Dendritic cell treated with granulocyte-macrophage colony-stimulating factor and Interleukin-4, amounts not matched to agents 40 ng/mL and 50 ng/mL, for 4 days (primary cell): ENCODE measurements around the gene RYR2.

ENCODE experiments used
- H3K27ac Mint-ChIP-seq: one replicate; pipeline ENCODE4 v1.8.0; 2022; ENCODE audit warnings: mild to moderate bottlenecking, mixed read lengths
- H3K27me3 Mint-ChIP-seq: one replicate; pipeline ENCODE4 v1.8.0; 2022; ENCODE audit warnings: mild to moderate bottlenecking, mixed read lengths
- H3K36me3 Mint-ChIP-seq: one replicate; pipeline ENCODE4 v1.8.0; 2022; ENCODE audit warnings: low read depth, mixed read lengths
- H3K4me1 Mint-ChIP-seq: one replicate; pipeline ENCODE4 v1.8.0; 2022; ENCODE audit warnings: low read depth, mixed read lengths
- H3K4me3 Mint-ChIP-seq: one replicate; pipeline ENCODE4 v1.8.0; 2022; ENCODE audit warnings: mild to moderate bottlenecking, moderate library complexity, mixed read lengths
- H3K9me3 Mint-ChIP-seq: one replicate; pipeline ENCODE4 v1.8.0; 2022; ENCODE audit warnings: mixed read lengths
- intact Hi-C: fragments of 100-400 bp; cut with micrococcal nuclease; formaldehyde crosslinking; loops from one replicate; pipeline ENCODE4 v1.15.0; 2022

RYR2 gene

GRCh38 chr1:237740846-237741245 is 698.9 kb downstream of the RYR2 start:
- no peaks in the 10 kb centered on the region for H3K27me3 Mint-ChIP-seq
- no peaks in the 10 kb centered on the region for H3K4me1 Mint-ChIP-seq
- no peak overlapping the region for H3K4me3 Mint-ChIP-seq
- no peaks in the 10 kb centered on the region for H3K9me3 Mint-ChIP-seq
- no peak overlapping the region for H3K27ac Mint-ChIP-seq
- intact Hi-C loops = no loop called here
- H3K36me3 Mint-ChIP-seq = no peaks in the 10 kb centered on the region

DNA sequence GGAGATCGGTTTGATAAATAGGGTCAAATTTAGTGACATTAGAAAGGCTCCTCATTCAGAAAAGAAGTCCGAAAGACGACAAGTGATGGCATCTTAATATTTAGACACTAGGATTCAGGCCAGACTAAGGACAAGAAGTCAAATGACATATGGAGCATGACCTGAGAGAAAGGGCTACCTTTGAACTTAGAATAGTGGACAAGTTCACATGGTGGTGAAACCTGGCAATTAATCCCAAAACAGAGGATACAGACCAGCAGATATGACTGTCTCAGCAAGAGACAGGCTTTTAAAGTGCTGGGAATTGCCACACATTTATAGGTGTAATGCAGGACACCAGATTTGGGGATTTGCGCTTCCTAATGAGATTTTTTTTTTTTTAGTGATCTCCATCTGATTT is 703.6 kb downstream of the RYR2 start:
- Mint-ChIP-seq H3K4me3 (no peak overlapping the region), H3K9me3 (no peaks in the 10 kb centered on the region), H3K4me1 (no peaks in the 10 kb centered on the region), H3K27ac (no peak overlapping the region), H3K27me3 (no peaks in the 10 kb centered on the region), H3K36me3 (no peaks in the 10 kb centered on the region)
- intact Hi-C loops = no loop called here

DNA sequence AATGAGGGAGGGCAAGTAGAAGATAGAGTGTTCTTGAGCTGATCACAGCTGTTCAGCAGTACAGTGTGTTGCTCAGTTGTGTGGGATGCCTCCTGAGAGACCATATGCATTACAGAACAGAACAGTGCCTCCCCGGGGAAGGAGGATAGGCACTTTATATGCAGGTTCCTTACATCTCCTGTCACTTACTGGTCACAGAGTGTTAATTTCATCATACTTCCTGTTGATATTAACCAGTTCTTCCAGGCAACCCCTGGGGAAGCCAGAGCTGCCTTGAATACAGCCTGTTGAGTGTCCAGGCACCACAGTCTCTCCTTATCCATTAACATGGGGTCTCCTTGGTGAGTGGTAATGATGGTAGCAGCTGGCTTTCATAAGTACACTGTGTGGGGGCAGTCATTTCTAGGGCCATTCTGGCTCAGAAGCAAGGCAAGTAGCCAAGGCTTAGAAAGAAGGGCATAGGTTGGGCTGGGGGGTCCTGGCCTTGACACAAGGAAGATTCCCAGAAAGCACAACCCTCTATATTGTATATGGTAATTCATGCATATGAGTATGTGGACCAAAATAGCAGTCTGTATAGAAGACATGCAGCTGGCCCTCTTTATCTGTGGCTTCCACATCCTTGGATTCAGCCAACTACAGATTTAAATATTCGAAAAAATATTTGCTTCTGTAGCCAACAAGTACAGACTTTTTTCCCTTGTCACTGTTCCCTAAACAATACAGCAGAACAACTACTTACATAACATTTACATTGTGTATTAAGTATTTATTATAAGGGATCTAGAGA is 706.4 kb downstream of the RYR2 start:
- H3K4me1 Mint-ChIP-seq = no peaks in the 10 kb centered on the region

DNA sequence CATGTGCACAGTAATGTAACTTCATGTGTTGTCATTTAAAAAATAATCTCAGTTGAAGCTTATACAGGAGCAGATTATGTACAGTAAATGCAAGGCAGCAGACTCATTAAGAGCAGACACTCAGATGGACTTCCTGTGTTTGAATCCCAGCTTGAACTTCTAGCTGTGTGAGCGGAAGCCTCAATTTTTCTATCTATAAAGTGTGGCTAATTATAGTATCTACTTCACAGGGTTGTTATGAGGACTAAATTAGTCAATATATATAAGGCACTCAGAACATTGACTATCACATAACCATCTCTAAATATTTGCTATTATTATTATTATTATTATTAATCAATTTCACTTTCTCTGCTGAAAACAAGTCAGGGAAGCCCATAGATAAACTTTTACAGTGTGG is 707.1 kb downstream of the RYR2 start:
- Mint-ChIP-seq H3K36me3 (no peaks in the 10 kb centered on the region), H3K9me3 (no peaks in the 10 kb centered on the region)

More for the DNA sequence above, 706.4 kb downstream of the RYR2 start:
- intact Hi-C loops = no loop called here
- Mint-ChIP-seq H3K27ac (no peak overlapping the region), H3K27me3 (no peaks in the 10 kb centered on the region), H3K4me3 (no peak overlapping the region), H3K9me3 (no peaks in the 10 kb centered on the region), H3K36me3 (no peaks in the 10 kb centered on the region)

DNA sequence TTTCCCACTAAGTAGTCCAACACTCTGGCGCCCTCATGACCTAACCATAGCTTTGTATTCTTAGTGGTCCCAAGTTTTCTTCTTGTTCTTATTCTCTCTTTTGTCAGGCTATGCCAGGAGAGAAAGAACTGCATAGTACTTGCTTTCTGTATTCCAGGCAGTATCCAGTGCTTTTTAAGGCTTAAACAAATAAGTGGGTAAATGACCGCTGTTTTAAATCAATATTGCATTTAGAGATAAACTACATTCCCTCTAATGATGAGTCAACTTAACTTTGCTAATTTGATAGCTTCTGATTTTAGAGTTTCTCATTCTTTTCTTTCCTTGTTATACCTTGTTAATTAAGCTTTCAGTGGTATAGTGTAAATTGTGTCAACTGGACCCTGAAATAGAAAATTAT is 709.1 kb downstream of the RYR2 start:
- Mint-ChIP-seq H3K9me3 (peaks cover 8% of the 10 kb centered on the region), H3K4me3 (no peak overlapping the region), H3K27ac (no peak overlapping the region), H3K4me1 (no peaks in the 10 kb centered on the region), H3K36me3 (no peaks in the 10 kb centered on the region), H3K27me3 (no peaks in the 10 kb centered on the region)
- intact Hi-C loops = no loop called here

More for the DNA sequence above, 707.1 kb downstream of the RYR2 start:
- Mint-ChIP-seq H3K4me3 (no peak overlapping the region), H3K27ac (no peak overlapping the region), H3K4me1 (no peaks in the 10 kb centered on the region), H3K27me3 (no peaks in the 10 kb centered on the region)
- intact Hi-C loops = no loop called here

DNA sequence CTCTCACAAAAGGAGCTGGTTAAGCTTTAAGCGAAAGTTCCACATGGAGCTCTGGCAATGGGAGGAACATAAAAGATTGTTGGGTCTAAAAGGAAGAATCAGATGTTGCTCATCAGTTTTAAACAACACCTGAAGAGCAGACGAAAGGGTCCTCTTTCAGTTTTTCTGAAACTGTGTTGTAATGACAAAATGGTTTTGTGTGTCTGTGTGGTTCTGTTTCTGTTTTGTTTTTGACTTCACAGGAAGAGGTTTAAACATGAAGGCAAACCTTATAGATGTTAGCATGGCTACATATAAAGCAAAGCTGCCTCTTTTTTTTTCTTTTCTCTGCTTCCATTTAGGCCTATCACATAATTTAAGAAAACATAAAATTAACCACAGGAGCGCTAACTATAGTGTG is 712.6 kb downstream of the RYR2 start:
- H3K36me3 Mint-ChIP-seq = no peaks in the 10 kb centered on the region
- intact Hi-C loops = no loop called here
- no peak overlapping the region for H3K27ac Mint-ChIP-seq
- no peaks in the 10 kb centered on the region for H3K27me3 Mint-ChIP-seq
- H3K4me3 Mint-ChIP-seq = no peak overlapping the region
- H3K9me3 Mint-ChIP-seq = peaks cover 8% of the 10 kb centered on the region
- H3K4me1 Mint-ChIP-seq = no peaks in the 10 kb centered on the region

- no peaks in the 10 kb centered on the region for H3K36me3 Mint-ChIP-seq
- peaks cover 8% of the 10 kb centered on the region for H3K9me3 Mint-ChIP-seq
- H3K4me3 Mint-ChIP-seq = no peak overlapping the region
- H3K27ac Mint-ChIP-seq = no peak overlapping the region
- intact Hi-C loops = no loop called here
- H3K27me3 Mint-ChIP-seq = no peaks in the 10 kb centered on the region
- no peaks in the 10 kb centered on the region for H3K4me1 Mint-ChIP-seq
These were observed 714.5 kb downstream of the RYR2 start for GRCh38 chr1:237756304-237756967.

DNA sequence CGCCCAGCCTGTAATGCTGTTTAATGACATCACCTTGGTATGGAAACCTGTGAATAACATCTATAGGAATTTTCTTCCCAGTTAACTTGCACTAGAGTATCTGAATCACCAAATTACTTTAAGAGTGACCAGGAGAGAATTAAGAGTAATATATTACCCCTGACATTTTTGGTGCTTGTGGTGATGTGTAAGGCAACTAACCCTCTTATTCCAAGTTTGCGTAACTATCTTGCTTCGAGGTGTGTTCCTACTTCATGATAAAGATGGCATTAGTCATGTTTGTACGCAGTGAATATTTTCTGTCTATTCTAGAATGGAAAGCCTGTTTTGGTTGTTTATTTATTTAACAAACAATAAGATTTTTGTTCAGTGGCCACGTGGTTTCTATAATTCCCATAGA is 717.4 kb downstream of the RYR2 start:
- no peak overlapping the region for H3K27ac Mint-ChIP-seq
- H3K27me3 Mint-ChIP-seq = no peaks in the 10 kb centered on the region
- peaks cover 8% of the 10 kb centered on the region for H3K9me3 Mint-ChIP-seq
- H3K36me3 Mint-ChIP-seq = no peaks in the 10 kb centered on the region
- intact Hi-C loops = no loop called here
- H3K4me3 Mint-ChIP-seq = no peak overlapping the region
- H3K4me1 Mint-ChIP-seq = no peaks in the 10 kb centered on the region

DNA sequence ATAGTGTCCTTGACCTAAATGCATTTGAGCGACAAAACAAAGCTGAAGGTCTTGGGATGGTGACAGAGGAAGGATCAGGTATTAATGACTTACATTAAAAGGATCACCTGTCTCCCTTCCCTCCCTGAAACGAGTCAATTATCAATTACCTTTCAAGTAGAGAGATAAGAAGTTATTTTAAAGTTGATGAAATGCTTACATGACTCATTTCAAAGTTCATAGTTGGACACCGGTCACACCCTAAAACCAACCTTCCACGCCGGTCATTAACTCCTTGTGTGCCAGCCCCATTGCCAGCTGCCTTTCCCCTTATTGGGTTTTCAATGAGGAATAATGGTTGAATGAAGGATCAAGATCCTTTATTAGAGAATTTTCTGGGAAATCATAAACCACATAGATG is 719.0 kb downstream of the RYR2 start:
- Mint-ChIP-seq H3K4me1 (no peaks in the 10 kb centered on the region), H3K4me3 (no peak overlapping the region), H3K27ac (no peak overlapping the region), H3K9me3 (peaks cover 6% of the 10 kb centered on the region), H3K27me3 (no peaks in the 10 kb centered on the region), H3K36me3 (no peaks in the 10 kb centered on the region)
- intact Hi-C loops = no loop called here

DNA sequence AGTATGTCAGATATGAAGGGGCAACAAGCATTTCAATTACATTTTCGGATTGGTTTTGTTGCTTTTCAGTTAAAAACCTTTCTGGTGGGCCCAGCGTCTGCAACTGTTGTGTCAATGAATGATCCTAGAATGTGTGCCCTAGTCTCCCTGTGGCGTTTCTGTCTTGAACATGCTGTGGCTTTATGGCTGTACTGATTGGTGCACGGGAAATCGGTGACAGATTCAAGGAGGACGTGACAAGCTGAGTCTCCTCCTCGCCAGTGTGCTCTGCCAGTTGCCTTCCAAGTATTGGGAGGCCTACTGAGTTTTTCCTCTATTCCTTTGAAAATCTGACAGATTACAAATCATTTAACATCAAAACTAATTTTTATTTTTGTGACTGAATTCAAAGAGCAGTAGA is 721.2 kb downstream of the RYR2 start:
- no peak overlapping the region for H3K4me3 Mint-ChIP-seq
- no peaks in the 10 kb centered on the region for H3K4me1 Mint-ChIP-seq
- intact Hi-C loops = no loop called here
- no peaks in the 10 kb centered on the region for H3K27me3 Mint-ChIP-seq
- no peaks in the 10 kb centered on the region for H3K36me3 Mint-ChIP-seq
- peaks cover 8% of the 10 kb centered on the region for H3K9me3 Mint-ChIP-seq
- H3K27ac Mint-ChIP-seq = no peak overlapping the region

DNA sequence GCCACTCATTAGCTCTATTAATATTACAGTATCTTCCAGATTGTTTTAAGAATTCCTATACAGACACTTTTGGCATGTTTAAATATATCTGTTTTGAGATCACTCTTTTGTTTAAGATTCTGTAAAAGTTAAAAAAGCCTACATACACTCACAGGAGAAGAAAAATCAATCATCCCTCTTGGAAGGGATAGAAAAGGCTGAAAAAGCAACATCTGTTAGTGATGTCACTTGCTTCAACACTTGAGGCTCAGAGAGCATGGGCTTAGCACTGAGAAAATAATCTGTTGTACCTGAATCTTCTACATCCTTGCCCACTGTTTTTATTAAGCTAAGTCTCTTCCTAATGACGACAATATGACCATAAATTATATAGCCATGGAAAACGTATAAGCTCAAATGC is 721.8 kb downstream of the RYR2 start:
- intact Hi-C loops = no loop called here
- H3K27ac Mint-ChIP-seq = no peak overlapping the region
- H3K4me3 Mint-ChIP-seq = no peak overlapping the region
- no peaks in the 10 kb centered on the region for H3K36me3 Mint-ChIP-seq
- H3K9me3 Mint-ChIP-seq = peaks cover 8% of the 10 kb centered on the region
- H3K4me1 Mint-ChIP-seq = no peaks in the 10 kb centered on the region
- H3K27me3 Mint-ChIP-seq = no peaks in the 10 kb centered on the region

- intact Hi-C loops = no loop called here
- Mint-ChIP-seq H3K4me3 (no peak overlapping the region), H3K4me1 (no peaks in the 10 kb centered on the region), H3K27ac (no peak overlapping the region), H3K36me3 (no peaks in the 10 kb centered on the region), H3K27me3 (no peaks in the 10 kb centered on the region), H3K9me3 (peaks cover 8% of the 10 kb centered on the region)
These were observed 727.9 kb downstream of the RYR2 start for GRCh38 chr1:237769916-237770315.

GRCh38 chr1:237772009-237772408 is 730.0 kb downstream of the RYR2 start:
- Mint-ChIP-seq H3K9me3 (peaks cover 9% of the 10 kb centered on the region), H3K4me3 (no peak overlapping the region), H3K27me3 (no peaks in the 10 kb centered on the region), H3K27ac (no peak overlapping the region), H3K36me3 (no peaks in the 10 kb centered on the region), H3K4me1 (no peaks in the 10 kb centered on the region)
- intact Hi-C loops = no loop called here

GRCh38 chr1:237774246-237774645 is 732.3 kb downstream of the RYR2 start:
- Mint-ChIP-seq H3K4me3 (no peak overlapping the region), H3K4me1 (no peaks in the 10 kb centered on the region), H3K36me3 (no peaks in the 10 kb centered on the region), H3K27me3 (no peaks in the 10 kb centered on the region), H3K27ac (no peak overlapping the region), H3K9me3 (peaks cover 10% of the 10 kb centered on the region)
- intact Hi-C loops = no loop called here

DNA sequence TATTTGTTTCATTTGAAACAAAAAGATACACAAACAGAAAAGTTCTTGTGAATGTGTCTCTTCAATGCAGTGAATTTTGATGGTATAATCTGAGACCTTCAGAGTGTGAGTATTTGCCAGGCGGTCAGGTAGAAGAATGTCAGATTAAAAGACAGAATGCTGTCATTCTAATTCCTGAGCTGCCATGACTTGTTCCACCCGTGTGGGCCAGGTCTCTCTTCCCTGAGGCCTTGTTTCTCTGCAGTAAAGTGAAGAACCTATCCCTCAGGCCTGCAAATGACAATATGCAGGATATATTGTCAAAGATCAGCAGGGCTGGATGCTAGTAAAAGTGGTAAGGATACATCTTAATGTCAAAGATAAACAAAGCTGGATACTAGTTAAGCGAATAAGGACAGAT is 737.4 kb downstream of the RYR2 start:
- Mint-ChIP-seq H3K9me3 (peaks cover 29% of the 10 kb centered on the region), H3K4me1 (no peaks in the 10 kb centered on the region), H3K27ac (no peak overlapping the region)

More for the DNA sequence above, 737.4 kb downstream of the RYR2 start:
- intact Hi-C loops = no loop called here
- Mint-ChIP-seq H3K4me3 (no peak overlapping the region), H3K27me3 (no peaks in the 10 kb centered on the region), H3K36me3 (no peaks in the 10 kb centered on the region)
